H1 (cell line): ENCODE results near the gene CHMP4B. TPM values are rescaled to one million over a fixed set of nuclear protein-coding genes. Genes with fewer than 3 reads are reported as not detected.

Experiments
- CTCF ChIA-PET: fragments of 300-600 bp; sonication (Branson Sonifier 250); formaldehyde crosslinking; loops from one replicate; lab custom pipeline; 2021; ENCODE audit not compliant: partially characterized antibody; lab: Charles Lee
- POLR2A ChIA-PET: fragments of 300-600 bp; sonication (Branson Sonifier 250); formaldehyde crosslinking; loops from one replicate; lab custom pipeline; 2021; ENCODE audit warnings: inconsistent platforms; ENCODE audit not compliant: partially characterized antibody; lab: Charles Lee
- DNase-seq, 2 experiments: peaks; one replicate each; pipeline versions ENCODE4 v3.0.0 to v3.0.0-alpha.2; 2010 to 2022; ENCODE audit warnings: low spot score in 2 of 2, low read depth in 1 of 2, mixed read lengths in 1 of 2
- FAIRE-seq: peaks from 2 replicates; lab custom pipeline; 2011; peaks lifted over from hg19 to GRCh38; lab: Jason Lieb, UNC
- H2AFZ ChIP-seq: 2 replicates; pipeline ENCODE4 v1.8.1; 2012; ENCODE audit warnings: low read length, inconsistent platforms
- H2AK5ac ChIP-seq: 2 replicates; pipeline ENCODE4 v1.6.1; 2013; ENCODE audit warnings: low read depth, low read length
- H2BK120ac ChIP-seq: replicated peaks from 2 replicates; pipeline ENCODE3; 2013; ENCODE audit warnings: low read depth, low read length, inconsistent platforms
- H2BK12ac ChIP-seq: 2 replicates; pipeline ENCODE4 v1.6.1; 2013; ENCODE audit warnings: low read depth, low read length
- H2BK15ac ChIP-seq: 2 replicates; pipeline ENCODE4 v1.6.1; 2013; ENCODE audit warnings: low read length
- H2BK20ac ChIP-seq: 2 replicates; pipeline ENCODE4 v1.6.1; 2013; ENCODE audit warnings: low read length
- H2BK5ac ChIP-seq: 2 replicates; pipeline ENCODE4 v1.6.1; 2013; ENCODE audit warnings: low read depth, low read length
- H3K14ac ChIP-seq: 2 replicates; pipeline ENCODE4 v1.6.1; 2013; ENCODE audit warnings: inconsistent platforms; ENCODE audit not compliant: insufficient read length
- H3K18ac ChIP-seq: 2 replicates; pipeline ENCODE4 v1.6.1; 2013; ENCODE audit warnings: low read length; ENCODE audit errors: extremely low read depth
- H3K23ac ChIP-seq: 2 replicates; pipeline ENCODE4 v1.6.1; 2013; ENCODE audit warnings: inconsistent platforms; ENCODE audit not compliant: insufficient read length
- H3K23me2 ChIP-seq: 2 replicates; pipeline ENCODE4 v1.6.1; 2013; ENCODE audit warnings: low read depth, low read length
- H3K27ac ChIP-seq: 2 replicates; pipeline ENCODE4 v1.6.1; 2011; ENCODE audit warnings: low read depth, low read length, inconsistent platforms
- H3K27me3 ChIP-seq, 4 experiments: replicated peaks in 1 of 4; 1 replicate in 1 of 4; 2 replicates in 3 of 4; pipeline versions ENCODE4 v1.6.1 to v1.8.1; 2011 to 2013; ENCODE audit warnings: low read length in 3 of 4, mild to moderate bottlenecking in 3 of 4, inconsistent platforms in 2 of 4, mixed read lengths in 2 of 4, moderate library complexity in 1 of 4; ENCODE audit not compliant: control insufficient read depth in 3 of 4, insufficient read depth in 3 of 4; ENCODE audit errors: extremely low read depth in 1 of 4
- H3K36me3 ChIP-seq, 4 experiments: 2 replicates each; pipeline versions ENCODE4 v1.6.1 to v1.8.1; 2011 to 2013; ENCODE audit warnings: mild to moderate bottlenecking in 4 of 4, low read length in 3 of 4, moderate library complexity in 2 of 4, control low read depth in 1 of 4, inconsistent platforms in 1 of 4; ENCODE audit not compliant: insufficient read depth in 4 of 4, control insufficient read depth in 2 of 4
- H3K4ac ChIP-seq: replicated peaks from 2 replicates; pipeline ENCODE3; 2013; ENCODE audit warnings: low read length, low read depth, mixed read lengths, inconsistent platforms; ENCODE audit not compliant: insufficient read length
- H3K4me1 ChIP-seq, 4 experiments: replicated peaks in 1 of 4; 1 replicate in 1 of 4; 2 replicates in 3 of 4; pipeline versions ENCODE4 v1.6.1 to v1.8.1; 2011 to 2013; ENCODE audit warnings: low read length in 3 of 4, inconsistent platforms in 2 of 4, mixed read lengths in 1 of 4; ENCODE audit not compliant: insufficient read depth in 4 of 4, control insufficient read depth in 3 of 4
- H3K4me2 ChIP-seq, 2 experiments: 2 replicates each; pipeline versions ENCODE4 v1.6.1 to v1.8.1; 2011 to 2013; ENCODE audit warnings: low read depth in 2 of 2, low read length in 2 of 2, control low read depth in 1 of 2, inconsistent platforms in 1 of 2, mild to moderate bottlenecking in 1 of 2; ENCODE audit not compliant: insufficient read depth in 1 of 2
- H3K4me3 ChIP-seq, 4 experiments: fragments of 200-600, 300-600 bp in 1 of 4; sonication (generic), shearing (Covaris generic), sonication (Bioruptor Twin) in 1 of 4; 2 replicates each; pipeline versions ENCODE4 v1.5.1 to v1.8.1; 2011 to 2016; ENCODE audit warnings: low read length in 4 of 4, low read depth in 3 of 4, control low read depth in 2 of 4, inconsistent platforms in 2 of 4, mild to moderate bottlenecking in 2 of 4, mixed read lengths in 1 of 4, moderate library complexity in 1 of 4; ENCODE audit not compliant: insufficient read depth in 2 of 4; ENCODE audit errors: extremely low read depth in 1 of 4
- H3K56ac ChIP-seq: replicated peaks from 2 replicates; pipeline ENCODE3; 2013; ENCODE audit warnings: low read depth, mild to moderate bottlenecking, mixed read lengths, low read length, inconsistent platforms; ENCODE audit not compliant: insufficient read length
- H3K79me1 ChIP-seq: 2 replicates; pipeline ENCODE4 v1.6.1; 2013; ENCODE audit warnings: low read depth, low read length, control low read depth
- H3K79me2 ChIP-seq, 2 experiments: 2 replicates each; pipeline versions ENCODE4 v1.6.1 to v1.8.1; 2012 to 2013; ENCODE audit warnings: low read length in 2 of 2, mild to moderate bottlenecking in 2 of 2, inconsistent platforms in 1 of 2; ENCODE audit not compliant: insufficient read depth in 2 of 2, control insufficient read depth in 1 of 2
- H3K9ac ChIP-seq, 4 experiments: replicated peaks in 1 of 4; 1 replicate in 1 of 4; 2 replicates in 3 of 4; pipeline versions ENCODE4 v1.6.1 to v1.8.1; 2011 to 2013; ENCODE audit warnings: low read depth in 3 of 4, low read length in 3 of 4, control low read depth in 2 of 4, mild to moderate bottlenecking in 2 of 4, moderate library complexity in 2 of 4, inconsistent platforms in 1 of 4; ENCODE audit errors: extremely low read depth in 1 of 4
- H3K9me3 ChIP-seq, 2 experiments: 2 replicates each; pipeline versions ENCODE4 v1.6.1 to v1.8.1; 2012 to 2013; ENCODE audit warnings: mild to moderate bottlenecking in 2 of 2, moderate library complexity in 2 of 2, control low read depth in 1 of 2, inconsistent platforms in 1 of 2, low read depth in 1 of 2, low read length in 1 of 2, mixed read lengths in 1 of 2; ENCODE audit not compliant: insufficient read depth in 2 of 2
- H4K20me1 ChIP-seq, 2 experiments: replicated peaks in 1 of 2; 2 replicates each; pipeline versions ENCODE3 to v1.8.1; 2011 to 2013; ENCODE audit warnings: inconsistent platforms in 2 of 2, low read length in 2 of 2, mild to moderate bottlenecking in 1 of 2; ENCODE audit not compliant: insufficient read depth in 2 of 2, control insufficient read depth in 1 of 2
- H4K5ac ChIP-seq: 2 replicates; pipeline ENCODE4 v1.6.1; 2013; ENCODE audit warnings: low read length, low read depth, mixed read lengths, inconsistent platforms; ENCODE audit not compliant: insufficient read length
- H4K8ac ChIP-seq: 2 replicates; pipeline ENCODE4 v1.8.0; 2013; ENCODE audit warnings: mild to moderate bottlenecking, moderate library complexity, low read length, inconsistent platforms; ENCODE audit not compliant: insufficient read depth; ENCODE audit errors: extremely low read depth
- H4K91ac ChIP-seq: replicated peaks from 2 replicates; pipeline ENCODE3; 2013; ENCODE audit warnings: low read length, mixed read lengths, inconsistent platforms; ENCODE audit not compliant: insufficient read length
- BACH1 ChIP-seq: IDR thresholded peaks from 2 replicates; pipeline ENCODE4 v1.6.1; 2012; ENCODE audit warnings: low read length, improper control_type of control experiment
- HDAC6 ChIP-seq: IDR thresholded peaks from one replicate; pipeline ENCODE4 v1.7.1; 2012; ENCODE audit warnings: low read depth, mild to moderate bottlenecking, inconsistent platforms, low read length, moderate library complexity
- SP1 ChIP-seq: IDR thresholded peaks from 2 replicates; pipeline ENCODE4 v1.6.1; 2011; ENCODE audit warnings: low read depth, low read length
- SRF ChIP-seq: IDR thresholded peaks from 2 replicates; pipeline ENCODE4 v1.6.1; 2011; ENCODE audit warnings: mild to moderate bottlenecking, low read depth, low read length, moderate library complexity
- TBP ChIP-seq: IDR thresholded peaks from 2 replicates; pipeline ENCODE4 v1.6.1; 2011; ENCODE audit warnings: low read depth, low read length, improper control_type of control experiment
- WGBS, 2 experiments: shearing (Covaris generic) in 1 of 2; methylation state at CpG; one replicate each; pipeline versions ENCODE4 v1.1.6 to v1.1.7; 2013 to 2015; ENCODE audit warnings: low lambda C conversion rate in 2 of 2, mixed read lengths in 2 of 2, inconsistent platforms in 1 of 2, low coverage in 1 of 2, missing lambda C conversion rate in 1 of 2; ENCODE audit not compliant: insufficient replicate concordance in 2 of 2, insufficient coverage in 1 of 2, insufficient read length in 1 of 2; ENCODE audit errors: extremely low coverage in 1 of 2, missing lambda C conversion rate in 1 of 2; 5-methylcytosine and 5-hydroxymethylcytosine counted together
- polyA plus RNA-seq, 7 experiments: library from polyadenylated mRNA; depleted of rRNA in 3 of 7; stranded (reverse) in 5 of 7; unstranded in 2 of 7; fragments of >200 nt in 5 of 7; fragments of 200-250 nt in 2 of 7; gene quantifications; 1 replicate in 5 of 7; 2 replicates in 1 of 7; 4 replicates in 1 of 7; pipeline versions ENCODE4 v1.2.1 to v1.2.3, GENCODE V29; 2011 to 2013; ENCODE audit warnings: missing spikeins in 2 of 7, mixed read lengths in 2 of 7
- total RNA-seq: library from RNA; stranded (reverse); fragmentation: NEBNext Ultra II Directional; extraction: Animal tissue kit (Norgen Biotek cat#: 25700); gene quantifications from 2 replicates; pipeline ENCODE4 v1.2.1, GENCODE V29; 2021
- TF ChIP-seq, protein P1 (sequence below), 3 experiments: IDR thresholded peaks; 1 replicate in 2 of 3; 2 replicates in 1 of 3; pipeline versions ENCODE4 v1.5.1 to v1.6.1; 2011; ENCODE audit warnings: low read length in 3 of 3, mild to moderate bottlenecking in 3 of 3, inconsistent platforms in 2 of 3, low read depth in 1 of 3, moderate library complexity in 1 of 3; ENCODE audit not compliant: insufficient read depth in 1 of 3; ENCODE audit errors: control extremely low read depth in 1 of 3

The CHMP4B gene
- total and polyA plus RNA-seq, 2 of the 8 experiments (the other 6 are each of a cell fraction or from before 2014, with no cell fraction given), result 38.6 to 66.3 TPM

DNA sequence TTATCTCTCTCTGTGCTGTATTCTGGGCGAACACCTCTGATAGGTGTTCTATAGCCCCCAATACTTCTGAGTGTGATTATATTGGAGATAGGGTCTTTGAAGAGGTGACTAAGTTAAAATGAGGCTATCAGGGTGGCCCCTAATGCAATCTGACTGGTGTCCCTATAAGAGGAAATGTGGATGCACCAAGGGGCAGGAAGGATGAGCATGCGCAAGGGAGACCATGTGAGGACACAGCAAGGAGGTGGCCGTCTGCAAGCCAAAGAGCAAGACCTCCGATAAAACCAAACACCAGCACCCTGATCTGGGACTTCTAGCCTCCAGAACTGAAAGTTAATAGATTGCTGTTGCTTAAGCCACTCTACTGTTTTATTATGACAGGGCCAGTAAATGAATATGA, 69.2 kb downstream of the CHMP4B start:
- Histone ChIP-seq H3K9me3 (no peaks in the 10 kb centered on the region; a peak in 1 of 4 replicates), H3K79me1 (no peaks in the 10 kb centered on the region), H2BK120ac (no peak overlapping the region), H3K36me3 (no peaks in the 10 kb centered on the region), H4K20me1 (no peaks in the 10 kb centered on the region), H3K27ac (no peak overlapping the region), H3K9ac (no peak overlapping the region)
- TF ChIP-seq SRF (no peak), HDAC6 (no peak), TBP (no peak), SP1 (no peak), BACH1 (no peak)
- TF ChIP-seq, protein P1, sequence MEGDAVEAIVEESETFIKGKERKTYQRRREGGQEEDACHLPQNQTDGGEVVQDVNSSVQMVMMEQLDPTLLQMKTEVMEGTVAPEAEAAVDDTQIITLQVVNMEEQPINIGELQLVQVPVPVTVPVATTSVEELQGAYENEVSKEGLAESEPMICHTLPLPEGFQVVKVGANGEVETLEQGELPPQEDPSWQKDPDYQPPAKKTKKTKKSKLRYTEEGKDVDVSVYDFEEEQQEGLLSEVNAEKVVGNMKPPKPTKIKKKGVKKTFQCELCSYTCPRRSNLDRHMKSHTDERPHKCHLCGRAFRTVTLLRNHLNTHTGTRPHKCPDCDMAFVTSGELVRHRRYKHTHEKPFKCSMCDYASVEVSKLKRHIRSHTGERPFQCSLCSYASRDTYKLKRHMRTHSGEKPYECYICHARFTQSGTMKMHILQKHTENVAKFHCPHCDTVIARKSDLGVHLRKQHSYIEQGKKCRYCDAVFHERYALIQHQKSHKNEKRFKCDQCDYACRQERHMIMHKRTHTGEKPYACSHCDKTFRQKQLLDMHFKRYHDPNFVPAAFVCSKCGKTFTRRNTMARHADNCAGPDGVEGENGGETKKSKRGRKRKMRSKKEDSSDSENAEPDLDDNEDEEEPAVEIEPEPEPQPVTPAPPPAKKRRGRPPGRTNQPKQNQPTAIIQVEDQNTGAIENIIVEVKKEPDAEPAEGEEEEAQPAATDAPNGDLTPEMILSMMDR (IDR thresholded peaks at IDR 0.05; ENCODE audit: control extremely low read depth in 1 of 3, insufficient read depth in 1 of 3, low read depth in 1 of 3, low read length in 3 of 3), result no peak
- TF ChIP-seq, all 59 proteins: peak for 0
- Histone ChIP-seq H4K5ac (no peak overlapping the region), H3K4me3 (no peak overlapping the region), H4K8ac (no peak overlapping the region), H3K4me2 (no peak overlapping the region), H2BK5ac (no peak overlapping the region), H2AK5ac (no peak overlapping the region), H2BK12ac (no peak overlapping the region), H3K23ac (no peak overlapping the region), H3K4me1 (no peaks in the 10 kb centered on the region), H3K79me2 (no peaks in the 10 kb centered on the region), H4K91ac (no peak overlapping the region), H2BK15ac (no peak overlapping the region), H3K4ac (no peak overlapping the region), H3K56ac (no peak overlapping the region), H2AFZ (no peak overlapping the region), H3K27me3 (no peaks in the 10 kb centered on the region; a peak in 1 of 7 replicates), H3K18ac (no peak overlapping the region), H3K23me2 (peaks cover 2% of the 10 kb centered on the region; the same call in 1 of the 2 replicates), H2BK20ac (no peak overlapping the region), H3K14ac (no peak overlapping the region)
- no peak for FAIRE-seq
- ChIA-PET POLR2A (no interaction called here), CTCF (interaction anchor here (0.6 kb wide), 1 partner anchor 212 kb away, joined by 4 read pairs; no protein-coding TSS in a partner anchor)
- WGBS, 2 experiments, result 77% methylated on average over 4 of the region's 4 CpGs; no CpG with 5 or more reads in 1 of the 2 experiments
- DNase-seq, result no peak
